ENCODE measurements around the gene ACIN1. TPM values are rescaled to one million over a fixed set of nuclear protein-coding genes. Genes with fewer than 3 reads are reported as not detected.

The ACIN1 gene
- total and polyA plus RNA-seq, 2 of the 13 experiments (the other 11 are each of a cell fraction or from before 2014, with no cell fraction given) = 165 to 183 TPM

DNA sequence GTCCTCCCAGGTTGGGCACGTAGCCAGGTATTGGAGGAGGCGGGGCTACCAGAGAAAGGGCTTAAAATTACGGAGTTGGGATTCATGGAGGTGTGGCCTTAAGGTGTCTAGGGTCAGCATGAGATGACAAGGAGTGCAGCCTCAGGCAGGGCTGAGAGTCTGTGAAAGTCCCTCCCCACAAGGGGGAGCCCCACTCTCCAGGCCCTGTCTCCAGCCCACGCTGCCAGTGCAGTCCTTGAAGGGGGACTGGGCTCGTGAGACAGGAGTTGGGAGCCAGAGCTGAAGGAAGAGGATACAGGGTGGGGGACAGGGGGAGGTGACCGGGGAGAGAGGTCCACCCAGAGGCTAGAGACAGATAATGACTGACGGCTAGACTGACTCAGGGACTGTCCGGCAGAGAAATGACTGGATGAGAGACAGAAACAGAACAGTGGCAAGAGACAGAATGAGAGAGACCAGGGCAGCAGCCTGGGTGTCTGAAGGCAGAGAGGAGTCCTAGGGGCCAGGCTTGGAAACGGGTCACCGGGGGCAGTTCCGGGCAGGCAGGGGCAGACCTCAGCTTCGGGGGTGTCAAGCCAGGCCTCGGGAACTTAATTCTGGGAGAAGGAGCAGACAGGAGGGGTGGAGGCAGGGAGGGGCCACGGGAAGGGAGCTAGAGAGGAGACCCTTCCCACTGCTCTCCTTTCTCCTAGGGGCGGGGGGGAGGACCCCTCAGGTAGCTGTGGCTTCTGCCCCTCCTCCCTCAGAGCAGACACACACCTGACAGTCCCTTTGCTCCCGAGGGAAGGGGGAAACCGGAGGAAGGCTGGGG, 38.6 kb downstream of the ACIN1 start (continued):
- TF ChIP-seq, protein P1, sequence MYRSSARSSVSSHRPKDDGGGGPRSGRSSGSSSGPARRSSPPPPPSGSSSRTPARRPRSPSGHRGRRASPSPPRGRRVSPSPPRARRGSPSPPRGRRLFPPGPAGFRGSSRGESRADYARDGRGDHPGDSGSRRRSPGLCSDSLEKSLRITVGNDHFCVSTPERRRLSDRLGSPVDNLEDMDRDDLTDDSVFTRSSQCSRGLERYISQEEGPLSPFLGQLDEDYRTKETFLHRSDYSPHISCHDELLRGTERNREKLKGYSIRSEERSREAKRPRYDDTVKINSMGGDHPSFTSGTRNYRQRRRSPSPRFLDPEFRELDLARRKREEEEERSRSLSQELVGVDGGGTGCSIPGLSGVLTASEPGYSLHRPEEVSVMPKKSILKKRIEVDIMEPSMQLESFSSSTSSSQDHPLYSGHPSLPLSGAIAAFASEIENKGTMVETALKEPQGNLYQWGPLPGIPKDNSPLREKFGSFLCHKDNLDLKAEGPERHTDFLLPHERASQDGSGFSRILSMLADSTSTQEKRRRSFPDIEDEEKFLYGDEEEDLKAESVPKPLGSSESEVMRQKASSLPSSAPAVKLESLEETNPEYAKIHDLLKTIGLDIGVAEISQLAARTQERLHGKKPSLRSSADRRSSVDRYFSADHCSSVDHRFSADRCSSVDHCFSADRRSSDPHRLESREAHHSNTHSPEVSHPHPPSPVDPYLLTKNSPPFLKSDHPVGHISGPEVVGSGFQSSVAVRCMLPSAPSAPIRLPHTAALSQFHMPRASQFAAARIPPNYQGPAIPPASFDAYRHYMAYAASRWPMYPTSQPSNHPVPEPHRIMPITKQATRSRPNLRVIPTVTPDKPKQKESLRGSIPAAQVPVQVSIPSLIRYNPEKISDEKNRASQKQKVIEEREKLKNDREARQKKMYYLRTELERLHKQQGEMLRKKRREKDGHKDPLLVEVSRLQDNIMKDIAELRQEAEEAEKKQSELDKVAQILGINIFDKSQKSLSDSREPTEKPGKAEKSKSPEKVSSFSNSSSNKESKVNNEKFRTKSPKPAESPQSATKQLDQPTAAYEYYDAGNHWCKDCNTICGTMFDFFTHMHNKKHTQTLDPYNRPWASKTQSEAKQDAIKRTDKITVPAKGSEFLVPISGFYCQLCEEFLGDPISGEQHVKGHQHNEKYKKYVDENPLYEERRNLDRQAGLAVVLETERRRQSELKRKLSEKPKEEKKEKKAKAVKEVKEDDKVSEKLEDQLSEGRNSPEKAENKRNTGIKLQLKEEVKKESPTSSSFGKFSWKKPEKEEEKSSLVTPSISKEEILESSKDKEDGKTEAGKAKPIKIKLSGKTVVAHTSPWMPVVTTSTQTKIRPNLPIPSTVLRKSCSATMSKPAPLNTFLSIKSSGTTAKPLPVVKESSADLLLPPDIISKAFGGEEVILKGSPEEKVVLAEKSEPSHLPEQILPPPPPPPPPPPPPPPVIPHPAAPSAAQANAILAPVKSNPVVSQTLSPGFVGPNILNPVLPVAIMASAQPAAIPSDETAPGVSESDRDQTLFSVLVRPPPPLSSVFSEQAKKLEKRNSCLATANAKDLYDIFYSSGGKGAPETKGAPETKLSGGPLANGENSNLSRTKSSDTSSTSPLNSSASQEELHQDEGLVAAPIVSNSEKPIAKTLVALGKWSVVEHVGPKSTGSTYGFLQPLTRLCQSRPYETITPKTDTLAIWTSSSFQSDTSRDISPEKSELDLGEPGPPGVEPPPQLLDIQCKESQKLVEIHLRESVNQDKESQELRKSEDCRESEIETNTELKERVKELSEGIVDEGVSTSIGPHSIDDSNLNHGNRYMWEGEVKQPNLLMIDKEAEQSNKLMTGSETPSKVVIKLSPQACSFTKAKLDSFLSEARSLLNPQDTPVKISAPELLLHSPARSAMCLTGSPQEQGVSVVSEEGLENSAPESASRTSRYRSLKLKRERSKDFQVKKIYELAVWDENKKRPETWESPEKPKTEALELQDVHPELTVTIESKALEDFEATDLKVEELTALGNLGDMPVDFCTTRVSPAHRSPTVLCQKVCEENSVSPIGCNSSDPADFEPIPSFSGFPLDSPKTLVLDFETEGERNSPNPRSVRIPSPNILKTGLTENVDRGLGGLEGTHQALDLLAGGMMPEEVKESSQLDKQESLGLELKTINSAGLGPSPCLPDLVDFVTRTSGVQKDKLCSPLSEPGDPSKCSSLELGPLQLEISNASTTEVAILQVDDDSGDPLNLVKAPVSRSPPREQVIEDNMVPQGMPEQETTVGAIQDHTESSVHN (CRISPR knock-in tag; IDR thresholded peaks at IDR 0.05) = 0 out of 2 replicates have a peak, but pooled peaks have one; percentile 19
- no peak for TF ChIP-seq CREB1 (IDR thresholded peaks at IDR 0.05)
- no peak for TF ChIP-seq CREB1 (CRISPR knock-in tag; IDR thresholded peaks at IDR 0.05)
- TF ChIP-seq, protein P2, sequence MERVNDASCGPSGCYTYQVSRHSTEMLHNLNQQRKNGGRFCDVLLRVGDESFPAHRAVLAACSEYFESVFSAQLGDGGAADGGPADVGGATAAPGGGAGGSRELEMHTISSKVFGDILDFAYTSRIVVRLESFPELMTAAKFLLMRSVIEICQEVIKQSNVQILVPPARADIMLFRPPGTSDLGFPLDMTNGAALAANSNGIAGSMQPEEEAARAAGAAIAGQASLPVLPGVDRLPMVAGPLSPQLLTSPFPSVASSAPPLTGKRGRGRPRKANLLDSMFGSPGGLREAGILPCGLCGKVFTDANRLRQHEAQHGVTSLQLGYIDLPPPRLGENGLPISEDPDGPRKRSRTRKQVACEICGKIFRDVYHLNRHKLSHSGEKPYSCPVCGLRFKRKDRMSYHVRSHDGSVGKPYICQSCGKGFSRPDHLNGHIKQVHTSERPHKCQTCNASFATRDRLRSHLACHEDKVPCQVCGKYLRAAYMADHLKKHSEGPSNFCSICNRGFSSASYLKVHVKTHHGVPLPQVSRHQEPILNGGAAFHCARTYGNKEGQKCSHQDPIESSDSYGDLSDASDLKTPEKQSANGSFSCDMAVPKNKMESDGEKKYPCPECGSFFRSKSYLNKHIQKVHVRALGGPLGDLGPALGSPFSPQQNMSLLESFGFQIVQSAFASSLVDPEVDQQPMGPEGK (CRISPR knock-in tag; IDR thresholded peaks at IDR 0.05) = peak; percentile 77
- TF ChIP-seq MIER2 (CRISPR knock-in tag; IDR thresholded peaks at IDR 0.05) = peak; percentile 72
- TF ChIP-seq ZNF44 (CRISPR knock-in tag; IDR thresholded peaks at IDR 0.05) = no peak
- TF ChIP-seq FOXA1 (IDR thresholded peaks at IDR 0.05) = no peak
- 0 out of 2 replicates have a peak, but pooled peaks have one; percentile 15 for TF ChIP-seq FOXA1 (CRISPR knock-in tag; IDR thresholded peaks at IDR 0.05)
- peak; percentile 59; the same call in 1 of the 2 replicates for TF ChIP-seq ZNF205 (CRISPR knock-in tag; IDR thresholded peaks at IDR 0.05)
- no peak for TF ChIP-seq JUND (CRISPR knock-in tag; IDR thresholded peaks at IDR 0.05)
- 0 out of 4 replicates have a peak, but pooled peaks of 1 of the 2 experiments have one; percentile 45 for TF ChIP-seq NR2F1 (CRISPR knock-in tag; IDR thresholded peaks at IDR 0.05)
- TF ChIP-seq SIN3A (IDR thresholded peaks at IDR 0.05; ENCODE audit: borderline replicate concordance, low read depth, low read length) = no peak
- TF ChIP-seq ZNF263 (CRISPR knock-in tag; IDR thresholded peaks at IDR 0.05) = 0 out of 2 replicates have a peak, but pooled peaks have one; percentile 5
- peak; percentile 56; the same call in 1 of the 2 replicates for TF ChIP-seq PPARG (CRISPR knock-in tag; conservative IDR thresholded peaks at IDR 0.05)
- peak; percentile 42; the same call in 1 of the 2 replicates for TF ChIP-seq ELF3 (CRISPR knock-in tag; IDR thresholded peaks at IDR 0.05)
- no peak for TF ChIP-seq REXO4 (CRISPR knock-in tag; IDR thresholded peaks at IDR 0.05; ENCODE audit: borderline replicate concordance)
- peak; percentile 67 for TF ChIP-seq RBM22 (optimal IDR thresholded peaks at IDR 0.05; ENCODE audit: low read length)
- TF ChIP-seq, protein P3, sequence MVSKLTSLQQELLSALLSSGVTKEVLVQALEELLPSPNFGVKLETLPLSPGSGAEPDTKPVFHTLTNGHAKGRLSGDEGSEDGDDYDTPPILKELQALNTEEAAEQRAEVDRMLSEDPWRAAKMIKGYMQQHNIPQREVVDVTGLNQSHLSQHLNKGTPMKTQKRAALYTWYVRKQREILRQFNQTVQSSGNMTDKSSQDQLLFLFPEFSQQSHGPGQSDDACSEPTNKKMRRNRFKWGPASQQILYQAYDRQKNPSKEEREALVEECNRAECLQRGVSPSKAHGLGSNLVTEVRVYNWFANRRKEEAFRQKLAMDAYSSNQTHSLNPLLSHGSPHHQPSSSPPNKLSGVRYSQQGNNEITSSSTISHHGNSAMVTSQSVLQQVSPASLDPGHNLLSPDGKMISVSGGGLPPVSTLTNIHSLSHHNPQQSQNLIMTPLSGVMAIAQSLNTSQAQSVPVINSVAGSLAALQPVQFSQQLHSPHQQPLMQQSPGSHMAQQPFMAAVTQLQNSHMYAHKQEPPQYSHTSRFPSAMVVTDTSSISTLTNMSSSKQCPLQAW (CRISPR knock-in tag; IDR thresholded peaks at IDR 0.05) = peak; percentile 81

Measured in HepG2 (cell line).